ENCODE measurements around the gene SC5D.

DNA sequence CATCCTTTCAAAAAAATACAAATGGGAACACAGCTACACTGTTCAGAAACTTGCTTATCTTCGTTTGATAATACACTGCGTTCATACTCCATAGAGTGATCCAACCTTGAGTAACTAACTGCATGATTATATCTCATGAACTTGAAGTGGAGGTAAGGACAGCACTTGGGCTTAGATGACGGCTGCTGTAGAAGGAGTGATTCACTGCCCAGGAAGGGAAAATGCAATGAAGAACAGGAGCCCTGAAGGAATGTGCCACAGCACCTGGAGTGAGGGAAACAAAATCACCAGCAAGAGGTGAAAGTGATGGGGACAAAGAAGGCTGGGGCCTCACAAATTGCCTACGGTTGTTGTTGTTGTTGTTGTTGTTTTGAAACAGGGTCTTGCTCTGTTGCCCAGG is 44.1 kb upstream of the SC5D start:
- TF ChIP-seq, protein P1, sequence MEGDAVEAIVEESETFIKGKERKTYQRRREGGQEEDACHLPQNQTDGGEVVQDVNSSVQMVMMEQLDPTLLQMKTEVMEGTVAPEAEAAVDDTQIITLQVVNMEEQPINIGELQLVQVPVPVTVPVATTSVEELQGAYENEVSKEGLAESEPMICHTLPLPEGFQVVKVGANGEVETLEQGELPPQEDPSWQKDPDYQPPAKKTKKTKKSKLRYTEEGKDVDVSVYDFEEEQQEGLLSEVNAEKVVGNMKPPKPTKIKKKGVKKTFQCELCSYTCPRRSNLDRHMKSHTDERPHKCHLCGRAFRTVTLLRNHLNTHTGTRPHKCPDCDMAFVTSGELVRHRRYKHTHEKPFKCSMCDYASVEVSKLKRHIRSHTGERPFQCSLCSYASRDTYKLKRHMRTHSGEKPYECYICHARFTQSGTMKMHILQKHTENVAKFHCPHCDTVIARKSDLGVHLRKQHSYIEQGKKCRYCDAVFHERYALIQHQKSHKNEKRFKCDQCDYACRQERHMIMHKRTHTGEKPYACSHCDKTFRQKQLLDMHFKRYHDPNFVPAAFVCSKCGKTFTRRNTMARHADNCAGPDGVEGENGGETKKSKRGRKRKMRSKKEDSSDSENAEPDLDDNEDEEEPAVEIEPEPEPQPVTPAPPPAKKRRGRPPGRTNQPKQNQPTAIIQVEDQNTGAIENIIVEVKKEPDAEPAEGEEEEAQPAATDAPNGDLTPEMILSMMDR (IDR thresholded peaks at IDR 0.05): no peak
- TF ChIP-seq POLR2A (IDR thresholded peaks at IDR 0.05): no peak
